SHP77 (cell line): ENCODE data around the gene KRTAP10-5.
A peak's percentile ranks its signal among the peaks of the same experiment; 100 is the strongest.
"Not testable (repeated sequence)": the region's sequence is repeated elsewhere in the genome, so short reads cannot be mapped to it uniquely, and the experiment has no call there.

ENCODE experiments used
- DNase-seq, 2 experiments: peaks; one replicate each; lab custom pipeline; 2025; lab: John Stamatoyannopoulos, UW

KRTAP10-5 gene

DNA sequence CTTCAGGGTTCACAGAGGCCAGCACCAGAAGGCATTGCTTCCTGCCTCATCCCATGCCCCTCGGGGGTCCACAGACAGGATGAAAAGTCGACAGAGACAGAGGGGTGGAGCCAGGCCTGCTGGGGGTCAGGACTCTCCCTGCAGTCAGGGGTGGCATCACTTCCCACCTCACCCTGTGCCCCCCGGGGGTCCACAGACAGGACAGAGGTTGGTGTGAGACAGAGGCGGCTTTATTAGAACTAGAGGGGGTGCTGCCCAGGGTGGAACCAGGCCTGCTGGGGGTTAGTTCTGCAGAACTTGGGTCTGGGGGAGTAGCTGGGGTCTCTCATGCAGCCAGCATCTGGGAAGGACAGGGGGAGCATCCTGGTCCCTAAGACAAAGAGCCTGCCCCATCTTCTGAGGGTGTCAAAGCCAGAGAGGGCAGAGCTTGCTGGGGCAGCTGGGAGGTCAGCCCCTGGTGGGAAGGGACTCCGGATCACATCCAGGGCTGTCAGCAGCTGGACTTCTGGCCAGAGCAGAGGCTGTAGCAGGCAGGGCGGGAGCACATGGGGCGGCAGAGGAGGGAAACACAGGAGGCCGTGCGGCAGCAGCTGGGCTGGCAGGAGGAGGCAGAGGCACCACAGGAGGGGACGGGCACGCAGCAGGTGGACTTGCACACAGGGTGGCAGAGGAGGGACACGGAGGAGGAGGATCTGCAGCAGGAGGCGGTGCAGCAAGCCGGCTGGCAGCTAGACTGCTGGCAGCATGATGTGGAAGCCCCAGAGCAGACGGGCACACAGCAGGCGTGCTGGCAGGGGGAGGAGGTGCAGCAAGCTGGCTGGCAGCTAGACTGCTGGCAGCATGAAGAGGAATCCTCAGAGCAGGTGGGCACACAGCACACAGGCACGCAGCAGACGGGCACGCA lies 10.7 kb upstream of the KRTAP10-5 start:
- peak in 1 of 2 experiments; percentile 42 for DNase-seq

DNA sequence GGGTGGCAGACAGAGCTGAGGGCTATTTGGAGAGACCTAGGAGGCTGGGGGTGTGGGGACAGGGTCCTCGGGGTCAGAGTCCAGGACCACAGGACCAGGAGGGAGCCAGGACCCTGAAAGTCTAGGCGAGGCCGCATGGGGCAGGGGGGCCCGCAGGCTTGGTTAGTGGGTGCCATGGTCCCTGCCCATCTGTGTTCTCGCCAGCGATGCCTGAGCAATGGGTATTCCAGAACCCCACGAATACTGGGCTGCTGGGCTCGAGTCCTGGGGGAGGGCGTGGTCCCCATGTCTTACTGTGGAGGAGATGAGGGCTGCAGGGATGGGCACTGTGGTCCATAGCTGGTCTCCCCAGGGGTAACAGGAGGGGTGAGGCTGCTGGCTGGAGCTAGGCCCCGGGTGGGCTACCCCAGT lies 9.9 kb upstream of the KRTAP10-5 start:
- no peak for DNase-seq

DNA sequence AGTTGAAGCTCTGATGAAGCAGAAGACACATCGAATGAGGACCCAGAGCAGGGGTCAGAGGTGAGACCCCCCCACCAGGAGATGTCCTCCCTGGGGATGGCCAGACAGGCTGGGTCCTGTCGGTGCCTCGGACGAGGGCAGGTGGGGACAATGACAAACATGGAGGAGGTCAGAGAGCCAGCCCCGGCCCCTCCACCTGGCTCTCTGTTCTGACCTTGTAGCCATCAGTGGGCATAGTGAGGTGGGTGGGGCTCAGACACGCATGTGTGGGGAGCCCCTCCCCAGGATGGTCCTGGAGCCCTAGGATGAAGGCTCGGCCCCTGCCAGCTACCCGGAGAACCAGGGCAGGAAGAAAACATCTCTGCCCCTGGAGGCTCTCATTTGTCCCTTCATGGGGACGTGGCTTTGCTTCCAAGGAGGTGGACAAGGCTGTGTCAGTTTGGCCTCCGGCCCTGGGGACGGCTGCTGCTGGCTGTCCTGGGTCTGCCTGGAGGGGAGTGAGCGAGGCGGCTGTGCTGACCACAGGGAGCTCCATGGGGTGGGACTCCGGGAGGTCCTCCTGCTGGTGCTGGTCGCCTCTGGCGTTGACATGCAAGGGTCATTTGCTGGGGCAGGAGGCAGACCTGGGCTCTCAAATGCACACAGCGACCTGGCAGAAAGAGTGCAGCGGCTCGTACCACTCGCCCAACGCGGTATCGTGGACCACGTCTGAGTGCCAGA lies 9.3 kb upstream of the KRTAP10-5 start:
- no peak for DNase-seq

DNA sequence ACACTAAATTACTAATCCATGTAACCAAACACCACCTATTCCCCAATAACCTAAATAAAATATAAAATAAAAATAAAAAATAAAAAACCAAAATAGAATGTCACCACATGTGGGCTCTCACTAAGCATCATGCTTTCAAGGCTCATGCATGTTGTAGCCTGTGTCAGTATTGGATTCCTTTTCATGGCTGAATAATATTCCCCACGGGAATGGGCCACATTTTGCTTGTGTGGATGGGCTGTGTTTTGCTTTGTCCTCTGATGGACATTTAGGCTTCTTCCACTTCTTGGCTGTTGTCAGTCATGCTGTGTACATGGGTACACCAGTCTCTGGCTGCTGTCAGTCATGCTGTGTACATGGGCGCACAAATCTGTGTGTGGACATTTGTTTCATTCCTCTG lies 8.7 kb upstream of the KRTAP10-5 start:
- DNase-seq, result no peak

DNA sequence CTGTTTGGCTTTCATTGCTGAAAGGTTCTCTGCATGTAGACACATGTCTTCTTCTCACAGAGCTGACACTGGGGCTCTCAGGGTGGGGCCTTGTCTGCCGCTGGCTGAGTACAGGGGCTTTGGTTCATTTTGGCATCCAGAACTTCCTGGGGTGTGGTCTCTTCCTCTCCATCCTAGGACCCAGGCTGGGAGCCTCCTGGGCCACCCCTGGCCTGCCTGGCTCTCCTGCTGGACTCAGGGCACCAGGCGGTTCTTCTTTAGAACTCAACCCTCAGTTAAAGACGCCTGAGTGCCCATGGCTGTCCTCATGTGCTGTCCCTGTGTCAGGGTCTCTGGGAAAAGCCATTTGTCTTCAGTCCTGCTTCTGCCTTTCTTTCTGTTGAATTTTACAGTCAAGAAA lies 5.5 kb upstream of the KRTAP10-5 start:
- DNase-seq, result no peak

DNA sequence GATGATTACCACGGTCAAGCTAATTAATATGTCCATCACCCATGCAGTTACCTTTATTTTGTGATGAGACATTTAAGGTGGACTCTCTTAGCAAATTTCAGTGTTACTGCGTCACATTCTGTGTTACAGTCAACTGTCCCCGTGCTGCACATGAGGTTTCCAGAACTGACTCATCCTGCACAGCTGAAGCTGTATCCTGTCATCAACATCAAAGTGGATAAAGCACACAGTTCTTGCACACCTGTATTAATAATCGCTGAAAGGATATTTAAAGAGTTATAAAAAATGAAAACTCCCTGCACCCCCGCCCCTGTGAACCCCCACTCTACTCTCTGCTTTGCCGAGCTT lies 3.4 kb upstream of the KRTAP10-5 start:
- DNase-seq, result peak; percentile 24 to 31

DNA sequence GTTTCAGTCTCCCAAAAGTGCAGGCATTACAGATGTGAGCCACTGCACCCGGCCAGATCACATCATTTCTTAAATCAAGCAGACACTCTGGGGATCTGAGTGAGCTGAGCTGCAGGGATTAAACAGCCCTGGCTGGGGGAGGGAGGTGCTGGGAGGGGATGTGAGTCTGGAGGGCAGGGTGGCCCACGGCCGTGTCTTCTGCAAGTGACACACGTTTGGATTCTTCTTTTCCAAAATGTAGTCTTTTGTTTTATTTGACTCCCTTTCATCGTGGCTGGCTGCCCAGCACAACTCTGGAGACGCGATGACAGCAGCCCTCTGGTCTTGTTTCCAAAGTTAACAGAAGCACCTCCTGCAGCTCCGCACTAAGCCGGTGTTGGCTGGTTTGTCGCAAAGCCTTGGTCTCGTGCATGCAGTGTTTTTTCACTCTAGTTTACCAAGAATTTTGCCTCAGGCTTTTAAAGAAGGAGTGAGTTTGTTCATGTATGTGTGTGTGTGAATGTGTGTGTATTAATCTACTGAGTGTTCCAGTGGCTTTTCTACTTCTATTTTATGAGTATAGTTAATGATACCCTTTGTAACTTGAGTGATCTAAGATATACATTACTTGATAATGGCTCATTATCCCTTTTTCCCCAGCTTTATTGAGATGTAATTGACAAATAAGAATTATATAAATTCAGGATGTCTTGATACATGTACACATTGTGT lies 2.8 kb upstream of the KRTAP10-5 start:
- DNase-seq, result no peak

DNA sequence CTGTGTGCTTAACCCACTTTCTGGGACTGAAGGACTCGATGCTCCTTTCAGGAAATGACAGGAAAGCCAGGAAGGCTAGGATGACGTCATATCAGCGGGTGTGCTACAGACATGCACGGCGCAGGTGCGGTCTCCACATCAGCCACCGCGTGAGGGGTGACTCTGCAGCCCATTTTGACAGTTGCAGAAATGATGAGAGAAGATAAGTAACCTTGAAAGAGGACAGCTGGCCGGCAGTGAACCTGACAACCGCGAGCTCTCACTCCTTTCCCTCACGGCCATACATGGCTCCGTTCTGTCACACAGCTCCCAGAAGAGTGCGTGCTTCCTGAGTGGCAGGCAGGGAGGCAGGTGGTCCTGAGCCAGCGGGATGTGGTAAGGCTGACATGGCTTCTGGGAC lies 1.7 kb upstream of the KRTAP10-5 start:
- peak; percentile 82 to 90 for DNase-seq

DNA sequence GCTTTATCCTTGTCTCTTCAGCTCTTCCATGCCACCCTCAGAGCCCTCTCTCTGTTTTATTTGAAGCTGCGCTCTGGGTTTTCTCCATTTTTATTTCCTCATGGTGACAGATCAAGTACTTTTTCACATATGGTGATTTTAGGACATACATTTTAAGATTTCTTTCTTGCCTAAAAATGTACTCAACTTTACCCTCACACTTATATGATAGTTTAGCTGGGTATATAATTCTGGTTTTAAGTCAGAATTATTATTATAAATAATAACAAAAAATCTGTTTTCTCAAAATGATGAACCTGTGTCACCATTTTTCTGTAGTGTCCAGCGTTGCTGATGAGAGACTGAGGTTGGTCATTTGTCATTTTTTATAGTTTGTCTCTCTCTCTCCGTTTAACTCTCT lies 754 bp upstream of the KRTAP10-5 start:
- DNase-seq, result no peak

DNA sequence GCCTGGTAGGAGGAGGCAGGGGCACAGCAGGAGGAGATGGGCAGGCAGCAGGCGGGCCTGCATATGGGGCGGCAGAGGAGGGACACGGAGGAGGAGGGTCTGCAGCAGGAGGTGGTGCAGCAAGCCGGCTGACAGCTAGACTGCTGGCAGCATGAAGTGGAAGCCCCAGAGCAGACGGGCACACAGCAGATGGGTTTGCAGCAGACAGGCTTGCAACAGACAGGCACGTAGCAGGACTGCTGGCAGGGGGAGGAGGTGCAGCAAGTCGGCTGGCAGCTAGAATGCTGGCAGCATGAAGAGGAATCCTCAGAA lies 615 bp downstream of the KRTAP10-5 start:
- DNase-seq, result no peak

DNA sequence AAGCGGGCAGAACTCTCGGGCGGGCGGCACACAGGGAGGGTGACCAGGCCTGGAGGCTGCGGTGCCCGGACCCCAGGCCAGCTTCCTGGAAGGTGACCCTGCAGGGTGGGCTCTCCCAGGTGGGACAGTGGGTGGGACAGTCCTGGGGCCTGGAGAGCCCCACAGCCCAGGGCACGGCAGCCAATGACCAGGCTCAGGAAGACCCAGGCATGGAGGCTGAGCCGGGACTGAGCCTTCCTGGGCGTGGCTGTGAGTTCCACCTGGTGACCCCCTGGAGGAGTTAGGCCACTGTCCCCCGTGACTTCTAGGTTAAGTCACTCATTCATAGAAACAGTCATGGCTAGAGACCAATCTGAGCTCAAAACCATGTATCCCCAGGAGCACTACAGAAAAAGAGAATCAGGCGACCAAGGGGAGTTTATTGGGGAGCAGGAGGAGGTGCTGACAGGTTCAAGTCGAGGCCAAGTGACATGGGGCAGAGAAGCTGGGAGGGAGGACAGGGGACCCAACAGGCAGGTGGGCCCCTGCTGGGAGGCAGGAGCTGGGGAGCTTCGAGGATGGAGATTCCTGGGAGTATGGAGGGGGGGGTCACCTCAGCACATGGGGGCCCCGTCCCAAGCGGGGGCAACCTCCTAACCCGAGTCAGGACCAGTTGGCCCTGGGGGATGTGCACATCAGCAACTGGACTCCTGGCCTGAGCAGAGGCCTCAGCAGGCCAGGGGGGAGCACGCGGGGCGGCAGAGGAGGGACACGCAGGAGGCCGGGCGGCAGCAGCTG lies 1.2 kb downstream of the KRTAP10-5 start:
- DNase-seq, result no peak

DNA sequence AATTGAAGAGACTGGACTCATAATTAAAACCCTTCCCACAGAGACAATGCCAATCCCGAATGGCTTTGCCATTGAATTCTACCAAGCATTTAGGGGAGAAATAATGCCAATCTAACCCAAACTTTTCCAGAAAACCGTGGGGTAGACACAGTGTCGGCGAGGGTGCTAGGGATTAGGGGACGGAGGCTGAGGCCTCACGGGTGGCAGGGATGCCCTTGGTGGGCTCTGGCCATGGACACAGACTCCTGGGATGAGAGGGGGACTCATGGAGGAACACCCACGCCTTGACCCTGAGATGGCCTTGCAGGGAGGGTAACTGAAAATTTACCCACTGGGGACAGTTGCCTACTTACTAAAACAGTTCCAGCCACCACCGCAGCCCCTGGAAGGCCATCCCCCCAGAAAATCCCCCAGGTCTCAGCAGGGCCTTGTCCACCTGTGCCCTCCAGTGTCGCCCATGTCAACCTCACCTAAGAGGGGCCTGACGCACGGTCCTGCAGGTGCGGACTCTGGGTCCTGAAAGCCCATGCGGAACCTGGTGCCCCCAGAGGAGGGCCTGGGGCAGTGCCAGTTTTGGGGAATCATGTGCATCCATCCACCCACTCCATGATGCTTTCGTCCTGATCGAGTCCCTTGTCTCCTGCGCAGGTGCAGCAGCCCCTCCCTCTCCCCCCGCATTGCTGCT lies 1.9 kb downstream of the KRTAP10-5 start:
- DNase-seq, result no peak

DNA sequence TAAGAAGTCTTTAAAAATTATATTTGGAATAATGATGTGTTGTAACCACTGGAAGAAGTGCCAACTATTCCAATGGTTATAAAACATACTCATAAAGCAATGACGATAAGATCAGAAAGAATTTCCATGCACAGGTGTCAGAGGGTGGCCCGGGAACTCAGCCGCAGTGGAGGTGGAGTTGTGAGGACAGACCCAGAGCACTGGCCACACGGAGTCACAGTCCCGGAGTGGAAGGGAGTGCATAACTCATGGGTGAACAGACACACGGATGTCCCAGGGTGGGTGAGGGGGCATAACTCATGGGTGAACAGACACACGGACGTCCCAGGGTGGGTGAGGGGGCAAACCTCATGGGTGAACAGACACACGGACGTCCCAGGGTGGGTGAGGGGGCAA lies 4.4 kb downstream of the KRTAP10-5 start:
- DNase-seq, result no peak

DNA sequence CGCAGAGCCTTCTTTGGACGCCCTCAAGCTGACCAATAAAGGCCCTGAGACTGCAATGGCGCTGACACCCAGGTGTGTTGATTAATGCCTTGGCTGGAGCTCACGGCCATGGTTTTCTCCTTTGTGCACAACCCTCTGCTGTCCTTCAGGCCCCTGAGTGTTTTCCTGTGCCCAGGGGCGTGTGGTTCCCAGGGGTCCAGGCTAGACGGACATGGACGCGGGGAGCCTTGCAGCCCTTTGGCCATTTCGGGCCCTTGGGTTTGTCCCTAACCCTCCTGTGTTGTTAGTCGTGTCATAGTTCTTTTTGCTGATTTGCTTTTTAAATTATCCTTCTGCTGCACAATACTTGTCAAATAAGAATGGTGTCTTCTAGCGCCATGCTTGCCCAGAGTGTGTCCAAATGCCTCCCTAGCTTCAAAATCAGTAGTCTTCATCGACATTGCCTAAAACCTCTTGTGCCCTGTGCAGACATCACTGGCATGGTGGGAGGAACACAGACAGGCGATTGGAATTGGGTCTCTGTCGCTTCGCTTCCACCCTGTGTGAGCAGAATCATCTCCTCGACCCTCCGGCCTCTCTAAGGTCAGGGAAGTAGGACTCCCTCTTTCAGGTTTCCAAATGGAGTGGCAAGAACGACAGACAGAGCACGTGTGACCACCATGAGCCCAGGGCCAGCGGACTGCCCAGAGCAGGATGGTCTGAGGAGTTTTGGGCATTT lies 4.9 kb downstream of the KRTAP10-5 start:
- DNase-seq, result no peak

DNA sequence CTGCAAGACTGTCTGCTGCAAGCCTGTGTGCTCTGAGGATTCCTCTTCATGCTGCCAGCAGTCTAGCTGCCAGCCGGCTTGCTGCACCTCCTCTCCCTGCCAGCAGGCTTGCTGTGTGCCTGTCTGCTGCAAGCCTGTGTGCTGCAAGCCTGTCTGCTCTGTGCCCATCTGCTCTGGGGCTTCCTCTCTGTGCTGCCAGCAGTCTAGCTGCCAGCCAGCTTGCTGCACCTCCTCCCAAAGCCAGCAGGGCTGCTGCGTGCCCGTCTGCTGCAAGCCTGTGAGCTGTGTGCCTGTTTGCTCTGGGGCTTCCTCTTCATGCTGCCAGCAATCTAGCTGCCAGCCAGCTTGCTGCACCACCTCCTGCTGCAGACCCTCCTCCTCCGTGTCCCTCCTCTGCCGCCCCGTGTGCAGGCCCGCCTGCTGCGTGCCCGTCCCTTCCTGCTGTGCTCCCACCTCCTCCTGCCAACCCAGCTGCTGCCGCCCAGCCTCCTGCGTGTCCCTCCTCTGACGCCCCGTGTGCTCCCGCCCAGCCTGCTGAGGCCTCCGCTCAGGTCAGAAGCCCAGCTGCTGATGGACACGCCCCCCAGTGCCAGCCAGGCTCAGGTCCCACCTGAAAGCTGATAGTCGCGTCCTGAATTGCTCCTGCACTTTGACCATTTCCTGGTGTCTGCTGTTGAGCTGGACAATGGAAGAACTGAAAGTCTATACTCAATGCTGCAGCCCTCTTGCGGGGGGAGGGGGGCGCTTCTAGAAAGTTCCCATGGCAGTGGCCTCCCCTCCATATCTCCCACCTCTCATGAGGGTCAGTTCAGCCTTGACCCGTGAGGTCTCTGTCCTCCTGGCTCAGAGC lies 5.7 kb downstream of the KRTAP10-5 start:
- peak; percentile 53 to 72 for DNase-seq

DNA sequence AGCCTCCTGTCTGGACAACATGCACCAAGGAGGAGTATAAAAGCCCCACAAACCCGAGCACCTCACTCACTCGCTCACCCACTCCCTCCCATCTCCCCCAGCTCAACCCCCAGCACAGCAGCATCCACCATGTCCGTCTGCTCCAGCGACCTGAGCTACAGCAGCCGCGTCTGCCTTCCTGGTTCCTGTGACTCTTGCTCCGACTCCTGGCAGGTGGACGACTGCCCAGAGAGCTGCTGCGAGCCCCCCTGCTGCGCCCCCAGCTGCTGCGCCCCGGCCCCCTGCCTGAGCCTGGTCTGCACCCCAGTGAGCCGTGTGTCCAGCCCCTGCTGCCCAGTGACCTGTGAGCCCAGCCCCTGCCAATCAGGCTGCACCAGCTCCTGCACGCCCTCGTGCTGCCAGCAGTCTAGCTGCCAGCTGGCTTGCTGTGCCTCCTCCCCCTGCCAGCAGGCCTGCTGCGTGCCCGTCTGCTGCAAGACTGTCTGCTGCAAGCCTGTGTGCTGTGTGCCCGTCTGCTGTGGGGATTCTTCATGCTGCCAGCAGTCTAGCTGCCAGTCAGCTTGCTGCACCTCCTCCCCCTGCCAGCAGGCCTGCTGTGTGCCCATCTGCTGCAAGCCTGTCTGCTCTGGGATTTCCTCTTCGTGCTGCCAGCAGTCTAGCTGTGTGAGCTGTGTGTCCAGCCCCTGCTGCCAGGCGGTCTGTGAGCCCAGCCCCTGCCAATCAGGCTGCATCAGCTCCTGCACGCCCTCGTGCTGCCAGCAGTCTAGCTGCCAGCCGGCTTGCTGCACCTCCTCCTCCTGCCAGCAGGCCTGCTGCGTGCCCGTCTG lies 6.6 kb downstream of the KRTAP10-5 start, which contains the start of gene KRTAP10-4:
Gene KRTAP10-4 (plus strand): TSS at position 100 of the 827 bp plus-strand sequence. CDS start 30 bp downstream, at position 130.
- not testable (repeated sequence) for DNase-seq

DNA sequence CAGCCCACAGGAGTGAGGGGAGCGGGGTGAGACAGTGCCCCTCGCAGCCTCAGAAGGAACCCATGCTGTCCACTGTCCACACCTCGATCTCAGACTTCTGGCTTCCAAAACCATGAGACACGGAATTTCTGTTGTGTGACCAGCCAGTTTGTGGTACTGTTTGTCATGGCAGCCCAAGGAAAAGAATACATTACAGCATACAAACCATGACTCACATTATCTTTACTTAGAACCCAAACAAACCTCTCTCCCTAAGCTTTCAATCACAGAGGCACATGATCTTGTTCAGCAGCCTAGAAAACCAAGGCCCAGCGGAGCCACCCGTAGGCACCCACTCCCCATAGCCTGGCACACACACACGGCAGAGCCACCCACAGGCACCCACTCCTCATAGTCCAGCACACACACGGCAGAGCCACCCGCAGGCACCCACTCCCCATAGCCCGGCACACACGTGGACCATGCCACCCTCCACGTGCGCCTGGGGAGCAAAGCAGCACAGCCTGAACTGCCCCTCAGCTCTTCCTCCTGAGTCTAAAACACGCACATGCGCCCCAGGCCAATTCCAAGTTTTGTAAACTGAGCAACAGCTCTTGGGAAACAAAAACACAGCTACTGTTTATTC lies 7.3 kb downstream of the KRTAP10-5 start:
- DNase-seq, result no peak
